ENCODE measurements around the gene TBX6.

TBX6 gene

DNA sequence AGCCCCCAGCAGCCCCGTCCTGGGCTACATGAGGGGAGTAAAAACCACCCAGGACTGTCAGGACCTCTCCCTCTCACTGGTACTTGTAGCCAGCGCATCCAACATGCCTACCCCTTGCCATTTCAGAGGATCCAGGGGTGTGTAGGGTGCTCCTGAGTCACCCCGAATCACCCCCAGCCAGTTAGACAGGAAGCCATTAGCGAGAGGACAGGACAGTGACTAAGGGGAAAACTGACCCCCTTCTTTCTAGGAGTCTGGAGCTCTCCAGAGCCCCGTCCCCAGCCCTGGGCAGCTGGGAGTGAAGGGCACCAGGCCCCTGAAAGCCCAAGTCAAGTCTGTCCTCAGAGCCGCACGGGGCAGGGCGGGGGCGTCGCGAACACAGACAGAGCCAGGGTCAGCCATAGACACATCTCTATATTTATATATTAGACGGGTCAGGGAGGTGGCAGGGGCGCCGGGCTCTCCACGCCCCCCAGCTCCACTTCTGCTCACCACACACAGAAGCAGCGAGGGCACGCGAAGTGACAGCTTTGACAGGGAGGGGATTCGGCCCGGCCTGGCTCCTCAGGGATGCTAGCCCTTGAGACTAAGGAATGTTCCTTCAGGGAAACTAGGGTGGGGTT is 22.1 kb upstream of the TBX6 start:
- no peak for DNase-seq (ENCODE audit: low read depth in 2 of 2)

DNA sequence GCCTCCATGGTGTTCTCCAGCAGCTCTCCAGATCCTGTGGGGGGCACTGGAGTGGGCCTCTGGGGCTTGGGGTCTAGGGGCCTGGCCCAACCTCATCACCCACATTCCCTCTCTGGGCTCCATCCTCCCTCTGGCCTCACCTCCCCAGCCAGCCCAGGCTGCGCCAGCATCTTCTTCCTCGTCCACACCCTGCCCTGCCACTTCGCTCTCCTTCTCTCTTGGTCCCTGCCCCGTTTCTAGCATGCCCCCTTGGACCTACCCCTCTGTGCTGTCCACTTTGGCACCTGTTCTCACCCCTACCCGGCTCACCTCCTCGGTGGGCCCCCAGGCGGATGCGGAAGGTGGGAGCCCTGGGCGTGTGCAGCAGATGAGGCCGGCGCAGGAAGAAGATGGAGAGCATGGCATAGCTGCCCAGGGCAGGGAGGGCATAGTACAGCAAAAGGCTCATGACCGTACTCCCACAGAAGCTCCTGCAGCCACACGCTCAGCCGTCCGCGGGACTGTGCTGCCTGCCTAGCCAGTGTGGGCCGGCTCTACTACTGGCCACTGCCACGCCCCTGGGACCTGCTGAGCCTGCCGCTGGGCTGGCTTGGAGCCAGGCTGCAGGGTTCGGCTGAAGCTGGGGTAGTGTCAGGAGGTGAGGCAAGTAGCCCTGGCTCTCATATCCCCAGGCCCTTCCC is 21.4 kb upstream of the TBX6 start, which contains the start of gene GDPD3:
Gene GDPD3, minus strand, starts transcription at position 507 of the 680 bp plus-strand sequence. Its CDS starts 59 bp downstream, at position 448.
- no peak for DNase-seq (ENCODE audit: low read depth in 2 of 2)

GRCh38 chr16:30112197-30113030 is 20.7 kb upstream of the TBX6 start:
- DNase-seq (ENCODE audit: low read depth in 2 of 2) = peak in 1 of 2 donors; percentile 43

DNA sequence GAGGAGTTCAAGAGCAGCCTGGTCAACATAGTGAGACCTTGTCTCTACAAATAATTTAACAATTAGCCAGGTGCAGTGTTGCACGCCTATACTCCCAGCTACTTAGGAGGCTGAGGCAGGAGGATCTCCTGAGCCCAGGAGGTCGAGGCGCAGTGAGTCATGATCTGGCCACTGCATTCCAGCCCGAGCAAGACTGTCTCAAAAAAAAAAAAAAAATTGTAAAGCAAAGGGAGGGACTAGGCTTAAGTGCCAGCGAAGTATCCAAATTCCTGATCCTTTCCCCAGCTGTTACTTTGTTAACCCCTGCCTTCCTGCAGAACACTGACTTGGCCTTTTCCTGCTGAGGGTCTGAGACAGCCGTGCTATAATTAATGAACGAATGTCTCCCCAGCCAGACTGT is 18.9 kb upstream of the TBX6 start:
- no peak for DNase-seq (ENCODE audit: low read depth in 2 of 2)

DNA sequence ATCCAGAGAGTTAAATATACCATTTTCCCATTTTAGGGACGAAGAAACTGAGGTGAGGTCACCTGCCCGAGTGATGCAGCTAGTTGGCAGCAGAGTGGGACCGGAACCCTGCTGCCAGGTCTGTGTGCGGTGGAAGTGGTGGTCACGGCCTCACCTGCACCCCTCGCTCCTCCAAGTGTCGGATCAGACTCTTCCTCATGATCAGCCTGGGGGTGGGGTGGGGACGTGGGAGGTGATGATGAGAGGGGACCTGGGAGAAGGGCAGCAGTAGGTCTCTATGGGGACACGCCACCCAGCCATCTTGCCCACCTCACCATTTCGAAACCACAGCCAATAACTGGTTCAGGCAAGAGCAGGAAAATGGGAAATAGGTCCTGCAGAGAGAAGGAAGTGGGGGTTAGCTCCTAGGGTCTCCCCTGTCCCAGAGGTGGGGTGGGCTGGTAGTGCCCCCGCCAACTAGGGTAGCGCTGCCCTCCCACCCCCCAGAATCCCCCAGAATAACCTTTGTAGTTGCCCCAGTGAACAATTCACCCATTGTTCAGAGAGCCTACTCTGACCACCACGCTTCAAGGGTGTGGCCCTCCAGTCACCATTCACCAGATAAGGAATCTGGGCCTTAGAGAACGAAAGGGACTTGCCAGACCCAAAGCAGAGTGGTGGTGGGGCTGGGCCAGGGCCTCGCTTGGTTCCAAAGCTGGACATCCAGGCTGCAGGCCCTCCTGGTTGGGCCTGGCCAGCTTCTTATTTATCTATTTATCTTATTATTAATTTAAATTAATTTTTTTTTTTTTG is 16.5 kb upstream of the TBX6 start:
- no peak for DNase-seq (ENCODE audit: low read depth in 2 of 2)

GRCh38 chr16:30104492-30104891 is 12.8 kb upstream of the TBX6 start:
- no peak for DNase-seq (ENCODE audit: low read depth in 2 of 2)

- no peak for DNase-seq (ENCODE audit: low read depth in 2 of 2)
Measured at GRCh38 chr16:30104090-30104489, 12.4 kb upstream of the TBX6 start.

- no peak for DNase-seq (ENCODE audit: low read depth in 2 of 2)
Measured at GRCh38 chr16:30096862-30097563, 5.3 kb upstream of the TBX6 start.

DNA sequence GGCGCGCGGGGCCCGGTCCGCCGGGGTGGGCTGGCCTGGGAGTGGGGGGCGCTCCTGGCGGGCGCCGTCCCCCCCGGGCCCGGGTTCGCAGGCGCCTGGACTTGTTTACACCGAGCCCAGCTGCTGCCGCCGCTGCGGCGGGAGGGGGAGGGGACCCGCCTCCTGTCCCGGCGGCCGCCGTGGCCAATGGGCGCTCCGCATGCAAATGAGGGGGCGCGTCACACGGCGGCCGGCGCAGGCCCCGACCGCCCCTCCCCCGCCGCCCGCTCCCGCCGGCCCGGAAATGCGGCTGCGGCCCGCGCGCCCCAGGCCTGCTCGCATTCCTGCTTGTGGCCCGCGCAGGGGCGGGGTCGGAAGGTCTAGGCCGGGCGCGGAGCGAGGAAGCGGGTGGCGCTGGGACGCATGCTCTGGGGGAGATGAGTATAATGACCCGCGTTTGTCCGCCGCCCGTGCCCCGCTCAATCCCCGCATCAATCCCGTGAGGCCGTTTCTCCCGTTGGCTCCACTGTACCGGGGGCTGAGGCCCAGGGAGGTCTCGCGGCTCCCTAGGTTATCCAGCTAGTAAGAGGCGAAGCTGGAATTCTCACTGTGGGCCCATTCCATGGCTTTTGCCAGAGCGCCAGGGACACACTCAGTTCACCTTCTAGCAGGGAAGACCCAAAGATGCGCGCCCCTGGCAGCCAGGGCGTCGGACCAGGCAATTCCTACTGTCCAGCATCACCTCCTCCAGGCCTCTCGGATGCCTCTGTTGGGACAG is 4.6 kb upstream of the TBX6 start, which contains the start of gene YPEL3:
Gene YPEL3, minus strand, starts transcription at position 109 of the 757 bp plus-strand sequence. CDS start 731 bp downstream, outside the sequence.
- DNase-seq (ENCODE audit: low read depth in 2 of 2) = peak; percentile 85

DNA sequence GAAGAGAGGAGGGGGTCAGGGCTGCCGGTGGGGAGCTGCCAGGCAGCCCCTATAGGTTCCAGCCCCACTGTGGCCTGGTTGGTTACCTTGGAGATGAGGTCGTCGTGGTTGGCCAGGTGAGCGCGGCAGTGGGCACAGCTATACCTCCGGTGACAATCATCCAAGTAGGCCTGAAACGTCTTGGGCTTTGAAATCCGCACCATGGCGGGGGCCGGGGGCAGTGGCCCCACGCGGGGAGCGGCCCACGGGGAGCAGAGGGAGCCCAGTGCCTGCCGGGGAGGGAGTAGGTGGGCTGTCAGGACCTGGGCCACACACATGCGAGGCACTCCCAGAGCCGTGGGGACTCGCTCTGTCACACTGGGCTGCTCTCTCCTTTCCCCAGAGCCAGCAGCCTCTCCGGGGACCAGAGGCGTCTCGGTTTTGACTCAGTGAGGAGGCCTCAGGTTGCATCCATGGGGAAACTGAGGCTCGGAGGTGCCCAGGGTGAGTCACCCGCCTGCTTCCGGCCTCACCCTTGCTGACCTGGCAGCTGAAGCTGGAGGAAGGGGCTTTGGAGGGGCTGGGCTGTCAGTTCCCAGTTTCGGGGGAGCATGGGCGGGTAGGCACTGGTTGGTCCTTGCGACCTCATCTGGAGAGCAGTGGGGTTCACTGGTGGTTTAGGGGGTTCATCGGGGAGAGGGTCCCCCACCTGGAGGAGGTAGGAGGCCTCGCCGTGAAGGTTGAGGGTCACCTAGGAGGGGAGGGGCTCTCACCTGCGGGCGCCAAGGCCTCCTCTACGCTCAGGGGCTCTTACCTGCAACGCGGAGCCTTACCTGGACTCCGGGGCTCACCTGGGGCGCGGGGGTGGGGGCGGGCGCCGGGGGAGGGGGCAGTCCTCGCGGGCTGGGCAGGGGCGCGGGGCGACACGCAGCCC is 3.7 kb upstream of the TBX6 start:
- no peak for DNase-seq (ENCODE audit: low read depth in 2 of 2)

DNA sequence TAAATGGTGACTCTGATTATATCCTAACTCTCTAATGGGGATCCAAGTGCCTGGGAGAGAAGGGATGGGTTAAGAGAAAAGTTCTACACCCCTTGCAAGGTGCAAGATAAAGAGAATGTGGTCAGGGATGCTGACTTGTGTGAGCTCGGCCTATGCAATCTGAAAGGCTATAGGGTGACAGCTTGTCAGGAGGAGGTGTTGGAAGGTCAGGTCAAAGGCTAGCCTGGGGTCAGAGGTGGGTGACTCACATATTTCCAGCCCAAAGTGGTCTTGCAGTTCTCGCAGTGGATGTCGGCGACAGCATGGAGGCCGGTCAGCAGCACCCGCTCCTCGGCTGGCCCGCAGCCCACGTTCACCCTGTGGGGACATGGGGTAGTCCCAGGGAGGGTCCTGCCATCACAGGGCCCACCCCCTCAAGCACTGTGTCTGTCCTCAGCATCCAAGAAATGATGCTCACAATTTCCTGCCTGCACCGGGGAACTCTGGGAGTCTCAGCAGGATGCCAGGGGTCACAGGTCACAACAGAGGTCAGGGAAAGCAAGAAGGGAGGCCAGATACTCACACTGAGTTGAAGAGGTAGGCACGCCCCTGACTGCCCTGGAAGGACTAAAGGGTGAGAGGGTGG is 2.9 kb upstream of the TBX6 start:
- DNase-seq (ENCODE audit: low read depth in 2 of 2) = no peak

- peak; percentile 68 to 71 for DNase-seq (ENCODE audit: low read depth in 2 of 2)
Measured at GRCh38 chr16:30092373-30093010, 768 bp upstream of the TBX6 start.

GRCh38 chr16:30090610-30091331 is 953 bp downstream of the TBX6 start:
- DNase-seq (ENCODE audit: low read depth in 2 of 2) = no peak

DNA sequence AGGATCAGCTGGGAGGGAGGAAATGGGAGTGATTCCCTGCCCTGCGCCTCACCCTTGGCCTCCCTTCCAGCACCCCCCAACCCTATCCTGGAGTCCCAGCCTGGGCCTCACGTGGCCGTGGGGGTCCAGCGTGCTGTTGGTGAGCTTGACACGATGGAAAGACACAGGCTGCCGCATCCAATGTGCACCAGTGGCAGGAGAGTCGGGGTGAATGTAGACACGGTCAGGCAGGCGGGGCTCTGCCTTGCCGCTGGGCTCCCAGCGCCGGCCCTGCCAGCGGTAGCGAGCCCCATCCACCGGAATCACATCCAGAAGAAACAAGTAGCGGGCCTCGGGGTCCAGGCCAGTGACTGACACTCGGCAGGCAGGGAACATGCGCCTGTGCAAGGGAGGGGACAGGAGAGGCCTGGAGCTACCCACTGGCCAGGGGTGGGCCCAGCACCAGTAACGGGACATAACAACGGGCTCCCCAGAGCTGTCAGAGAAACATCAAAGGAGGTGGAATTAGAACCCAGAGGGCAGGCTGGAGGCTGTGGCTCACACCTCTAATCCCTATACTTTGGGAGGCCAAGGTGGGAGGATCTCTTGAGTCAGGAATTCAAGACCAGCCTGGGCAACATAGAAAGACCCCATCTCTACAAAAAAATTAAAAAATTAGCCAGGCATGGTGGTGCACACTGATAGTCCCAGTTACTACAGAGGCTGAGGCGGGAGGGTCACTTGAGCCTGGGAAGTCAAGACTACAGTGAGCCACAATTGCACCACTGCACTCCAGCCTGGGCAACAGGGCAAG is 2.7 kb downstream of the TBX6 start:
- no peak for DNase-seq (ENCODE audit: low read depth in 2 of 2)

DNA sequence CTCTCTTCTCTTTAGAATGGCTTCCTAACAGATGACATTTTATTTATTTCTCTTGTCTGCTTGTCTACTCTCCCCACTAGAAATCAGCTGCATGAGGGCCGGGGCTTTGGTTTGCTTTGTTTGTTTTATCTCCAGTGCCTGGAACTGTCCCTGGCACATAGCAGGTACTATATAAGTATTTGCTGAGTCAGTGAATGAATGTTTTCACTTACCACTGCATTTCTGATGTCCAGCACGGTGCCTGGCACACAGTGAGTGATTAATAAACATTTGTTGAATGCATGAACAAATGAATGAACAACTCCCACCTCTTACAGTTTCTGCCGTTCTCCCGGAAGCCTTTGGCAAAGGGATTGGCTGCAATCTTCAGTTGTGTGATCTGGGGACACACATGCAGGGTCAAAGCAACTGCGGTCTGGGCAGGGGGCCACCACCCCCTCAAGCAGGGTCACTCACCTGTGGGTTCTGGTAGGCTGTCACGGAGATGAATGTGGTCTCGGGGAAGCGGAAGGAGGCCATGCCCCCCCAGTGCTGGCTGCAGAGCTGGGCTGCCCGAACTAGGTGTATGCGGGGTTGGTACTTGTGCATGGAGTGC is 3.4 kb downstream of the TBX6 start:
- no peak for DNase-seq (ENCODE audit: low read depth in 2 of 2)

GRCh38 chr16:30087181-30087898 is 4.4 kb downstream of the TBX6 start:
- DNase-seq (ENCODE audit: low read depth in 2 of 2) = no peak
